AG04450 (cell line): ENCODE data around the gene TEX55. TPM values are rescaled to one million over a fixed set of nuclear protein-coding genes. Genes with fewer than 3 reads are reported as not detected.
"Not testable (repeated sequence)": the region's sequence is repeated elsewhere in the genome, so short reads cannot be mapped to it uniquely, and the experiment has no call there.

Experiments
- CTCF ChIA-PET: fragments of 300-600, 350-600 bp; formaldehyde crosslinking; extraction: SDS; loops from one replicate; lab custom pipeline; 2022; ENCODE audit warnings: antibody characterized with exemption, inconsistent platforms; lab: Charles Lee
- POLR2A ChIA-PET: fragments of 350-600 bp; formaldehyde crosslinking; extraction: SDS; loops from one replicate; lab custom pipeline; 2021; ENCODE audit warnings: antibody characterized with exemption, inconsistent platforms; lab: Yijun Ruan, JAX
- DNase-seq: peaks from one replicate; pipeline ENCODE4 v3.0.0-alpha.2; 2011; ENCODE audit warnings: low read depth, low spot score
- H3K27ac ChIP-seq: one replicate; pipeline ENCODE4 v1.5.1; 2012; ENCODE audit warnings: low read depth, low read length, control low read depth
- H3K27me3 ChIP-seq: one replicate; pipeline ENCODE4 v1.6.0; 2012; ENCODE audit warnings: low read length; ENCODE audit not compliant: control insufficient read depth, insufficient read depth
- H3K4me3 ChIP-seq: 2 replicates; pipeline ENCODE4 v1.5.1; 2011; ENCODE audit warnings: mild to moderate bottlenecking, low read depth, low read length, control low read depth
- H3K9me3 ChIP-seq: 2 replicates; pipeline ENCODE4 v1.5.1; 2012; ENCODE audit warnings: low read length; ENCODE audit not compliant: control insufficient read depth, insufficient read depth
- polyA plus RNA-seq: library from polyadenylated mRNA; depleted of rRNA; stranded (reverse); fragments of >200 nt; gene quantifications from 2 replicates; pipeline ENCODE4 v1.2.3, GENCODE V29; 2011
- TF ChIP-seq, protein P1 (sequence below): IDR thresholded peaks from 2 replicates; pipeline ENCODE4 v1.5.1; 2011; ENCODE audit warnings: low read depth, low read length, control low read depth, inconsistent platforms

TEX55 gene
- polyA plus RNA-seq, 1 experiment = not detected

DNA sequence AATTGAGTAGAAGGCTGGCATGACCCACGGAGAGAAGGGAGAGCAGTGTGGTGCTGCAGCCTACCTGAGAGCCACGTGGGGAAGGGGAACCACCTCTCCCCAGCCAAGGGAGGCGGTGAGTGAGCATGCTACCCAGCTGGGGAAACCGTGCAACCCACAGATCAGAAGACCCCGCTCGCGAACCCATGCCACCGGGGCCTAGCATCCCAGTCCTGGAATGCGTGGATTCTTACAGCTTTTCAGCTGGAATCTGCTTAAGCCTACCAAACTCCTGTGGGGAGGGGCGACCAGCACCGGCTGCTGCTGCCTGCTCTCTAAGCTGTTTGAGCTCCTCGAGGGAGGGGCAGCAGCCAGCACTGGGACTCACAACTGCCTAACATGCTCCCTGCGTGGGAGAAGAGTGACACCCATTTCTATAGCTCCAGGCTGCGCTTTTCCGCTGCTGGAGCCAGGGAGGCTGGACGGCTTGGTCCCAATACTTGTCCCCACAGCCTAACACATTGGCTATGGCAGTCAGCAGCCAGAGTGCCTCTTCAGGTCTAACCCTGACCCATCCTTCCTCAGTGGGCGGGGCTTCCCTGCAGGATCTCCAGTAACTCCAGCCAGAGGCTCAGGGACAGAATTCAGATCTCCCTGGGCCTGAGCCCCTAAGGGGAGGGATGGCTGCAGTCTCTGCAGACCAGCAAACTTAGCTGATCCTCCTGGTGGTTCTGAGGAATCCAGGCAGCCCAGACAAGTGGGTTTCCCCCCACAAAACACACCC is 20.0 kb upstream of the TEX55 start:
- no peak overlapping the region for H3K27ac ChIP-seq
- DNase-seq = no peak
- no peaks in the 10 kb centered on the region for H3K9me3 ChIP-seq
- ChIA-PET CTCF (no interaction called here), POLR2A (no interaction called here)
- TF ChIP-seq, protein P1, sequence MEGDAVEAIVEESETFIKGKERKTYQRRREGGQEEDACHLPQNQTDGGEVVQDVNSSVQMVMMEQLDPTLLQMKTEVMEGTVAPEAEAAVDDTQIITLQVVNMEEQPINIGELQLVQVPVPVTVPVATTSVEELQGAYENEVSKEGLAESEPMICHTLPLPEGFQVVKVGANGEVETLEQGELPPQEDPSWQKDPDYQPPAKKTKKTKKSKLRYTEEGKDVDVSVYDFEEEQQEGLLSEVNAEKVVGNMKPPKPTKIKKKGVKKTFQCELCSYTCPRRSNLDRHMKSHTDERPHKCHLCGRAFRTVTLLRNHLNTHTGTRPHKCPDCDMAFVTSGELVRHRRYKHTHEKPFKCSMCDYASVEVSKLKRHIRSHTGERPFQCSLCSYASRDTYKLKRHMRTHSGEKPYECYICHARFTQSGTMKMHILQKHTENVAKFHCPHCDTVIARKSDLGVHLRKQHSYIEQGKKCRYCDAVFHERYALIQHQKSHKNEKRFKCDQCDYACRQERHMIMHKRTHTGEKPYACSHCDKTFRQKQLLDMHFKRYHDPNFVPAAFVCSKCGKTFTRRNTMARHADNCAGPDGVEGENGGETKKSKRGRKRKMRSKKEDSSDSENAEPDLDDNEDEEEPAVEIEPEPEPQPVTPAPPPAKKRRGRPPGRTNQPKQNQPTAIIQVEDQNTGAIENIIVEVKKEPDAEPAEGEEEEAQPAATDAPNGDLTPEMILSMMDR = no peak
- peaks cover 2% of the 10 kb centered on the region for H3K27me3 ChIP-seq
- no peak overlapping the region for H3K4me3 ChIP-seq

DNA sequence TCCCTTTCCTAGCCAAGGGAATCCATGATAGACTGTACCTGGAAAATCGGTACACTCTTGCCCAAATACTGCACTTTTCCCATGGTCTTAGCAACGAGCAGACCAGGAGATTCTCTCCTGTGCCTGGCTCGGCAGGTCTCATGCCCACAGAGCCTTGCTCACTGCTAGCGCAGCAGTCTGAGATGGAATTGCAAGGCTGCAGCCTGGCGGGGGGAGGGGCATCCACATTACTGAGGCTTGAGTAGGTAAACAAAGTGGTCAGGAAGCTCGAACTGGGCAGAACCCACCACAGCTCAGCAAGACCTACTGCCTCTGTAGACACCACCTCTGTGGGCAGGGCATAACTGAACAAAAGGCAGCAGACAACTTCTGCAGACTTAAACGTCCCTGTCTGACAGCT is 15.7 kb upstream of the TEX55 start:
- DNase-seq, H3K27me3 ChIP-seq, POLR2A ChIA-PET, H3K27ac ChIP-seq, CTCF ChIA-PET, H3K4me3 ChIP-seq, H3K9me3 ChIP-seq: not testable (repeated sequence)

DNA sequence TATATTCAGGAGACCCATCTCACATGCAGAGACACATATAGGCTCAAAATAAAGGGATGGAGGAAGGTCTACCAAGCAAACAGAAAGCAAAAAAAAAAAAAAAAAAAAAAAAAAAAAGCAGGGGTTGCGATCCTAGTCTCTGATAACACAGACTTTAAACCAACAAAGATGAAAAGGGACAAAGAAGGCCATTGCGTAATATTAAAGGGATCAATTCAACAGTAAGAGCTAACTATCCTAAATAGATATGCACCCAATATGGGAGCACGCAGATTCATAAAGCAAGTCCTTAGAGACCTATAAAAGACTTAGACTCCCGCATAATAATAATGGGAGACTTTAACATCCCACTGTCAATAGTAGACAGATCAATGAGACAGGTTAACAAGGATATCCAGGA is 13.7 kb upstream of the TEX55 start:
- CTCF ChIA-PET = interaction anchor here (1.7 kb wide), 1 partner anchor 109 kb away, joined by 3 read pairs; no protein-coding TSS in a partner anchor
- H3K4me3 ChIP-seq, POLR2A ChIA-PET, H3K27me3 ChIP-seq, H3K27ac ChIP-seq, DNase-seq, H3K9me3 ChIP-seq: not testable (repeated sequence)

DNA sequence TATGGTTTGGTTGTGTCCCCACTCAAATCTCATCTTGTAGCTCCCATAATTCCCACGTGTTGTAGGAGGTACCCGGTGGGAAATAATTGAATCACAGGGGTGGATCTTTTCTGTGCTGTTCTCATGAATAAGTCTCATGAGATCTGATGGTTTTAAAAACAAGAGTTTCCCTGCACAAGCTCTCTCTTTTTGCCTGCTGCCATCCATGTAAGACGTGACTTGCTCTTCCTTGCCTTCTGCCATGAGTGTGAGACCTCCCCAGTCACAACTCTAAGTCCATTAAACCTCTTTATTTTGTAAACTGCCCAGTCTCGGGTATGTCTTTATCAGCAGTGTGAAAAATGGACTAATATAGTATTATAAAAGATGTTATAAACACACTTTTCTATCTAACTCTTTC is 6.6 kb upstream of the TEX55 start:
- H3K9me3 ChIP-seq, POLR2A ChIA-PET, H3K4me3 ChIP-seq, DNase-seq, H3K27ac ChIP-seq, H3K27me3 ChIP-seq: not testable (repeated sequence)
- CTCF ChIA-PET = interaction anchor here (0.6 to 2.5 kb wide), 2 partner anchors 101 to 156 kb away, joined by 9 to 10 read pairs; partner anchors contain the start of gene B4GALT4

DNA sequence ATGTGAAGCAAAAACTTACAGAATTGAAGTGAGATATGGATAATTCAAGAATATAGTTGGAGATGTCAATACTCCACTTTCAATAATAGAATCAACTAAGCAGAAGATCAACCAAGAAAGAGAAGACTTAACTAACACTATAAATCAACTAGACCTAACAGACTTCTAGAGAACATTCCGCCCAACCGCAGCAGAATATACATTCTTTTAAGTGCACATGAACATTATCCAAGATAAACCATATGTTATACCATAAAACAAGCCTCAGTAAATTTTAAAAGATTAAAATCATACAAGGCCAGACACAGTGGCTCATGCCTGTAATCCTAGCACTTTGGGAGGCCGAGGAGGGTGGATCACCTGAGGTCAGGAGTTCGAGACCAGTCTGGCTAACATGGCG is 5.5 kb upstream of the TEX55 start:
- ChIA-PET POLR2A (no interaction called here), CTCF (interaction anchor here (2.5 kb wide), 1 partner anchor 100 kb away, joined by 9 read pairs; the partner anchor contains the start of gene B4GALT4)
- Histone ChIP-seq H3K9me3 (no peaks in the 10 kb centered on the region), H3K4me3 (no peak overlapping the region), H3K27me3 (peaks cover 2% of the 10 kb centered on the region), H3K27ac (no peak overlapping the region)
- DNase-seq = no peak
- TF ChIP-seq, protein P1 = no peak

DNA sequence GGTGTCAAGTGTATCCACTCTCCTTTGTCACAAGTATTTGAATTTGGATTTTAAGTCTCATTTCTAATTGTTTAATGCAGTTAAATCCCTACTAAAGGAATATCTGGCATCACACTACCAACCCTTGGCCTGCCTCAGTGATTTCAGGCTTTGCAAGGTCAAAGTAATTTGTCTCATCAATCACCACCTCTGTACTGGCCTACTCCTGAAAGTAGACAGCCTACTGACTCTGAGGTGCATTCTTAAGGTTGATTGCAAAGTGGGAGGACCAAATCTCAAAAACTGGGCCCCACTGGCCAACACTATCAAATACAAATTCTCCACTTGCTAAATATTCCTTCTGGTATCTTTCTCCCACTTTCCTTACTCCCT is 851 bp upstream of the TEX55 start:
- TF ChIP-seq, protein P1 = no peak
- no peak overlapping the region for H3K4me3 ChIP-seq
- DNase-seq = no peak
- POLR2A ChIA-PET = no interaction called here
- CTCF ChIA-PET = interaction anchor here (0.9 to 7.0 kb wide), 10 partner anchors 12 to 353 kb away, joined by 3 to 138 read pairs (median 4); partner anchors contain the start of genes B4GALT4 and TIMMDC1
- no peaks in the 10 kb centered on the region for H3K9me3 ChIP-seq
- H3K27ac ChIP-seq = no peak overlapping the region
- no peaks in the 10 kb centered on the region for H3K27me3 ChIP-seq
